Muscle layer of colon (tissue), 2 donors: Measurements from ENCODE around the gene GEMIN5.
"Not testable (repeated sequence)": the region's sequence is repeated elsewhere in the genome, so short reads cannot be mapped to it uniquely, and the experiment has no call there.

Source experiments
- H3K27ac ChIP-seq: one replicate; pipeline ENCODE4 v1.7.0; 2013; ENCODE audit warnings: low read depth, mild to moderate bottlenecking, low read length, moderate library complexity
- H3K27me3 ChIP-seq, 2 donors: one replicate each; pipeline ENCODE4 v1.7.0; 2013; ENCODE audit warnings: low read length in 2 of 2, mild to moderate bottlenecking in 2 of 2; ENCODE audit not compliant: insufficient read depth in 2 of 2, control insufficient read depth in 1 of 2
- H3K36me3 ChIP-seq: one replicate; pipeline ENCODE4 v1.7.0; 2013; ENCODE audit warnings: mild to moderate bottlenecking, low read length; ENCODE audit not compliant: insufficient read depth
- H3K4me1 ChIP-seq: one replicate; pipeline ENCODE4 v1.7.0; 2013; ENCODE audit warnings: mild to moderate bottlenecking, low read length; ENCODE audit not compliant: insufficient read depth
- H3K4me3 ChIP-seq, 2 donors: one replicate each; pipeline ENCODE4 v1.7.0; 2013; ENCODE audit warnings: low read length in 2 of 2, low read depth in 1 of 2, mild to moderate bottlenecking in 1 of 2, moderate library complexity in 1 of 2
- H3K9ac ChIP-seq: one replicate; pipeline ENCODE4 v1.7.0; 2013; ENCODE audit warnings: low read length
- H3K9me3 ChIP-seq: one replicate; pipeline ENCODE4 v1.7.0; 2013; ENCODE audit warnings: mild to moderate bottlenecking, low read length
- donor health status: abdominal sarcoma.
- donor health status: Adenocarcinoma of cecum.

The GEMIN5 gene, protein sequence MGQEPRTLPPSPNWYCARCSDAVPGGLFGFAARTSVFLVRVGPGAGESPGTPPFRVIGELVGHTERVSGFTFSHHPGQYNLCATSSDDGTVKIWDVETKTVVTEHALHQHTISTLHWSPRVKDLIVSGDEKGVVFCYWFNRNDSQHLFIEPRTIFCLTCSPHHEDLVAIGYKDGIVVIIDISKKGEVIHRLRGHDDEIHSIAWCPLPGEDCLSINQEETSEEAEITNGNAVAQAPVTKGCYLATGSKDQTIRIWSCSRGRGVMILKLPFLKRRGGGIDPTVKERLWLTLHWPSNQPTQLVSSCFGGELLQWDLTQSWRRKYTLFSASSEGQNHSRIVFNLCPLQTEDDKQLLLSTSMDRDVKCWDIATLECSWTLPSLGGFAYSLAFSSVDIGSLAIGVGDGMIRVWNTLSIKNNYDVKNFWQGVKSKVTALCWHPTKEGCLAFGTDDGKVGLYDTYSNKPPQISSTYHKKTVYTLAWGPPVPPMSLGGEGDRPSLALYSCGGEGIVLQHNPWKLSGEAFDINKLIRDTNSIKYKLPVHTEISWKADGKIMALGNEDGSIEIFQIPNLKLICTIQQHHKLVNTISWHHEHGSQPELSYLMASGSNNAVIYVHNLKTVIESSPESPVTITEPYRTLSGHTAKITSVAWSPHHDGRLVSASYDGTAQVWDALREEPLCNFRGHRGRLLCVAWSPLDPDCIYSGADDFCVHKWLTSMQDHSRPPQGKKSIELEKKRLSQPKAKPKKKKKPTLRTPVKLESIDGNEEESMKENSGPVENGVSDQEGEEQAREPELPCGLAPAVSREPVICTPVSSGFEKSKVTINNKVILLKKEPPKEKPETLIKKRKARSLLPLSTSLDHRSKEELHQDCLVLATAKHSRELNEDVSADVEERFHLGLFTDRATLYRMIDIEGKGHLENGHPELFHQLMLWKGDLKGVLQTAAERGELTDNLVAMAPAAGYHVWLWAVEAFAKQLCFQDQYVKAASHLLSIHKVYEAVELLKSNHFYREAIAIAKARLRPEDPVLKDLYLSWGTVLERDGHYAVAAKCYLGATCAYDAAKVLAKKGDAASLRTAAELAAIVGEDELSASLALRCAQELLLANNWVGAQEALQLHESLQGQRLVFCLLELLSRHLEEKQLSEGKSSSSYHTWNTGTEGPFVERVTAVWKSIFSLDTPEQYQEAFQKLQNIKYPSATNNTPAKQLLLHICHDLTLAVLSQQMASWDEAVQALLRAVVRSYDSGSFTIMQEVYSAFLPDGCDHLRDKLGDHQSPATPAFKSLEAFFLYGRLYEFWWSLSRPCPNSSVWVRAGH (N-terminal part only)

DNA sequence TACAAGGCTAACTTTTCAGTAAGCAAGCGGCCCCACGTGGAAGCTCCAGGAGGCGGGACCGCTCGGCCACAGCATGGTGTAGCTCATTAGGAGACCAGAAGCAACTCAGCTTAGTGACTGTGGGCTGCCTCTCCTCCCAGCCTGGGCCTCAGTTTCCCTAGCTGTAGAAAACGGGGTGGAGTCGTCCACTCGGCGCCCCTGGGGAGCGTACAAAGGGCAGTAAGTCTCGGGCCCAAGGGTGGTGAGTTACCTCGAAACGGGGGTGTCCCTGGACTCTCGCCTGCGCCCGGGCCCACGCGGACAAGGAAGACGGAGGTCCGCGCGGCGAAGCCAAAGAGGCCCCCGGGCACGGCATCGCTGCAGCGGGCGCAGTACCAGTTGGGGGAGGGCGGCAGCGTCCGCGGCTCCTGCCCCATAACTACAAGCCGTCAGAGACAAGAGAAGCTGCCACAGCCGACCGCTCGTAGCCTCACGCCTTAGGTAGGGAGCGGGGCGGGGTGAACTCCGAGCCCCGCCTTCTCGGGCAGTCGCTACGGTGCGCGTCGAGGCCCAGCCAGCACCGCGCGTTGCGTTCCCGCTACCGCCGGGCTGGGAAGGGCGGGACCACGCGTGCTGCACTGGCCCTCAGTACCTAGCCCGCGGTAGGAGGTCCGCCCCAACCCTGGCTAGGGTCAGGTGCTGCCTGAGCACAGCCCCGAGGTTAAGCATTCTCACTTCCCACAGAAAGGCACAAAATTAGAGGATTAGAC is at the start of gene GEMIN5:
TSS of gene GEMIN5 (minus strand) at position 494 of the 749 bp plus-strand sequence. CDS start at position 416, 78 bp downstream.
- Histone ChIP-seq H3K27me3 (no peaks in the 10 kb centered on the region), H3K36me3 (no peaks in the 10 kb centered on the region), H3K27ac (peak within 1 kb of the TSS; percentile 87), H3K4me1 (peaks cover 30% of the 10 kb centered on the region), H3K4me3 (peak within 1 kb of the TSS; percentile 86 to 91), H3K9ac (peak within 1 kb of the TSS; percentile 27), H3K9me3 (no peaks in the 10 kb centered on the region)

- H3K4me3 ChIP-seq = no peak overlapping the region
These were observed 48.1 kb upstream of the GEMIN5 start for GRCh38 chr5:154986151-154986550.

DNA sequence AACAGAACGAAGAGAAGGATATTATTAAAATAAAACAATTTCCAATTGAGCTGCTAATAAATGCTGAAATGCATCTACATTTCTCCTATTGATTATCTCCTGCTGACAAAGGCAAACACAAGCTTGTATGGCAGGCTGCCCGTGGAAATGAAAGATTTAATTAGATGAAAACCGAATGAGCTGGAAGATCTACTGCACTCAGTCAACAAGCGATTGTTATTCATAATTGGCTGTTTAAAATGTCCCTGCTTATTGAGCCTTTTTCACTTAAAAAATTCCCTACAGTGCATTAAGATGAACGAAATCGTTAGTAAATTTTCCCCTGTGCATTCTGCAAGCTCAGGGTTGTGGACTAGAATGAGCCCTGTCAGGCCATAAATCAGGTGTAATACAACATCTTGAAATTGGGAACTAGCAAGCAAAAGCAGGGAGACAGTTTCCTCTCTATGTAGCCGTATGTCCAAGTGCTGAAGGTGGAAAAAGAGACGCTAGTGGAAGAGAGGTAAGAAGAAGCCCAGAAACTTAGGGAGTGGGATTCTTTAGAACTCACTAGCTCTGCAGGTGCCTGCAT is 47.0 kb upstream of the GEMIN5 start:
- H3K36me3 ChIP-seq = no peaks in the 10 kb centered on the region
- no peak overlapping the region for H3K4me3 ChIP-seq
- H3K9ac ChIP-seq = no peak overlapping the region
- no peaks in the 10 kb centered on the region for H3K27me3 ChIP-seq
- H3K27ac ChIP-seq = no peak overlapping the region
- H3K9me3 ChIP-seq = no peaks in the 10 kb centered on the region
- no peaks in the 10 kb centered on the region for H3K4me1 ChIP-seq

More at GRCh38 chr5:154986151-154986550, 48.1 kb upstream of the GEMIN5 start:
- no peak overlapping the region for H3K27ac ChIP-seq
- no peaks in the 10 kb centered on the region for H3K4me1 ChIP-seq
- no peak overlapping the region for H3K9ac ChIP-seq
- H3K27me3 ChIP-seq = no peaks in the 10 kb centered on the region
- H3K9me3 ChIP-seq = no peaks in the 10 kb centered on the region
- H3K36me3 ChIP-seq = no peaks in the 10 kb centered on the region

DNA sequence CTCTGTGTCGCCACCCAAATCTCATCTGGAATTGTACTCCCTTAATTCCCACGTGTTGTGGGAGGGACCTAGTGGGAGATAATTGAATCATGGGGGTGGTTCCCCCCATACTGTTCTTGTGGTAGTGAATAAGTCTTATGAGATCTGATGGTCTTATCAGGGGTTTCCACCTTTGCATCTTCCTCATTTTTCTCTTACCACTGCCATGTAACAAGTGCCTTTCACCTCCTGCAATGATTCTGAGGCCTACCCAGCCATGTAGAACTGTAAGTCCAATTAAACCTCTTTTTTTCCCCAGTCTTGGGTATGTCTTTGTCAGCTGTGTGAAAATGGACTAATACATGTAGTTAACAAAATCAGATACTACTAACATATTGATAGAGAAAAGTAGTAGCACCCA is 40.3 kb upstream of the GEMIN5 start:
- not testable (repeated sequence) for H3K9ac ChIP-seq, H3K9me3 ChIP-seq, H3K4me3 ChIP-seq, H3K36me3 ChIP-seq, H3K4me1 ChIP-seq, H3K27me3 ChIP-seq, H3K27ac ChIP-seq

- Histone ChIP-seq H3K36me3 (no peaks in the 10 kb centered on the region), H3K27me3 (no peaks in the 10 kb centered on the region), H3K9me3 (no peaks in the 10 kb centered on the region), H3K9ac (no peak overlapping the region), H3K4me3 (no peak overlapping the region), H3K4me1 (no peaks in the 10 kb centered on the region), H3K27ac (no peak overlapping the region)
These were observed 39.4 kb upstream of the GEMIN5 start for GRCh38 chr5:154977409-154977808.

GRCh38 chr5:154976082-154976481 is 38.1 kb upstream of the GEMIN5 start:
- H3K4me1 ChIP-seq, H3K9me3 ChIP-seq, H3K4me3 ChIP-seq, H3K27ac ChIP-seq, H3K9ac ChIP-seq, H3K36me3 ChIP-seq, H3K27me3 ChIP-seq: not testable (repeated sequence)

GRCh38 chr5:154972476-154973080 is 34.6 kb upstream of the GEMIN5 start:
- Histone ChIP-seq H3K4me1 (no peaks in the 10 kb centered on the region), H3K27ac (no peak overlapping the region), H3K27me3 (no peaks in the 10 kb centered on the region), H3K4me3 (no peak overlapping the region), H3K36me3 (peaks cover 16% of the 10 kb centered on the region), H3K9me3 (no peaks in the 10 kb centered on the region), H3K9ac (no peak overlapping the region)

DNA sequence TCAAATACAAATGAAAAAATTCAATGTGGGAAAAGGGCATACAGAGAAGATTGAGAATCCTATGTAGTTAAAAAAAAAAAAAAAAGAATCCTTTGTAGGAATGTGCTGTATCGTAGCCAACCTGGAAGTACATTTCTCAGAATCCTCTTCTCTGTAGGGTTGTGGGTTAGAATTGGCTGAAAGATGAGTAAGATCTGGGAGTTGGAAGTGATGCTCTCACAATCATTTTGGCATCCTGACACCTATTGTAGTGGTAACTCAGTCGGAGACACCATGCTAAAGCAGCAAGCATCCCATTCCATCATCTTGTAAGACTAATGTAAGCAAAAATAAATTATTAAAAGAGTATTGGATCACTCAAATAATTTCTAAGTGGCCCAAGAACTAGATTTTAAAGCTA is 33.5 kb upstream of the GEMIN5 start:
- H3K4me3 ChIP-seq = no peak overlapping the region
- no peak overlapping the region for H3K27ac ChIP-seq
- H3K9ac ChIP-seq = no peak overlapping the region
- peaks cover 27% of the 10 kb centered on the region for H3K36me3 ChIP-seq
- H3K4me1 ChIP-seq = no peaks in the 10 kb centered on the region
- H3K9me3 ChIP-seq = no peaks in the 10 kb centered on the region
- no peaks in the 10 kb centered on the region for H3K27me3 ChIP-seq

GRCh38 chr5:154970759-154971158 is 32.7 kb upstream of the GEMIN5 start:
- H3K36me3 ChIP-seq = peaks cover 34% of the 10 kb centered on the region
- no peaks in the 10 kb centered on the region for H3K9me3 ChIP-seq
- no peak overlapping the region for H3K4me3 ChIP-seq
- no peak overlapping the region for H3K27ac ChIP-seq
- no peaks in the 10 kb centered on the region for H3K4me1 ChIP-seq
- no peak overlapping the region for H3K9ac ChIP-seq
- H3K27me3 ChIP-seq = no peaks in the 10 kb centered on the region

GRCh38 chr5:154968953-154969352 is 30.9 kb upstream of the GEMIN5 start:
- no peak overlapping the region for H3K4me3 ChIP-seq

More at GRCh38 chr5:154968953-154969352, 30.9 kb upstream of the GEMIN5 start:
- Histone ChIP-seq H3K27ac (no peak overlapping the region), H3K27me3 (no peaks in the 10 kb centered on the region), H3K36me3 (peaks cover 36% of the 10 kb centered on the region), H3K9ac (no peak overlapping the region), H3K4me1 (no peaks in the 10 kb centered on the region), H3K9me3 (no peaks in the 10 kb centered on the region)
